Ovary (tissue), 9 donors: ENCODE results near the gene NCAM1. TPM values are rescaled to one million over a fixed set of nuclear protein-coding genes. Genes with fewer than 3 reads are reported as not detected.

Source experiments
- DNase-seq, 5 donors: peaks; one replicate each; pipeline ENCODE4 v3.0.0-alpha.2; 2019 to 2020
- H3K27ac ChIP-seq, 2 donors: fragments of 200-600 bp; one replicate each; pipeline versions ENCODE4 v1.5.1 to v1.8.0; 2019 to 2022
- H3K27me3 ChIP-seq: fragments of 200-600 bp; one replicate; pipeline ENCODE4 v1.8.0; 2022
- H3K36me3 ChIP-seq: fragments of 200-600 bp; sonication (generic); one replicate; pipeline ENCODE4 v1.5.1; 2019
- H3K4me1 ChIP-seq: one replicate; pipeline ENCODE4 v1.8.1; 2013; ENCODE audit warnings: mild to moderate bottlenecking, moderate library complexity; ENCODE audit not compliant: insufficient read depth
- H3K4me3 ChIP-seq: fragments of 200-600 bp; sonication (generic); one replicate; pipeline ENCODE4 v1.5.1; 2017
- H3K9me3 ChIP-seq, 2 donors: fragments of 200-600 bp in 1 of 2; sonication (generic) in 1 of 2; one replicate each; pipeline versions ENCODE4 v1.5.1 to v1.8.1; 2013 to 2019; ENCODE audit warnings: mild to moderate bottlenecking in 1 of 2, moderate library complexity in 1 of 2
- CTCF ChIP-seq, 3 donors: fragments of 450-650 bp in 2 of 3; fragments of 200-600 bp in 1 of 3; IDR thresholded peaks; one replicate each; pipeline versions ENCODE4 v1.5.1 to v1.8.0; 2016 to 2022; ENCODE audit warnings: antibody characterized with exemption in 3 of 3, mild to moderate bottlenecking in 1 of 3
- EP300 ChIP-seq: sonication (generic); formaldehyde crosslinking; IDR thresholded peaks from one replicate; pipeline ENCODE4 v1.6.1; 2017; ENCODE audit warnings: antibody characterized with exemption
- POLR2A ChIP-seq: fragments of 450-650 bp; IDR thresholded peaks from one replicate; pipeline ENCODE4 v1.6.1; 2017; ENCODE audit warnings: antibody characterized with exemption, mild to moderate bottlenecking, moderate library complexity
- WGBS, 3 donors: extraction: QIAGEN DNeasy Blood & Tissue Kit in 1 of 3; methylation state at CpG; one replicate each; pipeline versions ENCODE4 v1.1.5 to v1.1.7; 2013 to 2017; 5-methylcytosine and 5-hydroxymethylcytosine counted together
- intact Hi-C, 4 donors: fragments of 100-400 bp; cut with DNase I; formaldehyde crosslinking; loops; one replicate each; pipeline versions ENCODE4 v1.11.0 to v1.15.1; 2022 to 2023
- polyA plus RNA-seq, 2 donors: library from polyadenylated mRNA; stranded (reverse); fragments of 200-250 nt in 1 of 2; fragments of 350-450 nt in 1 of 2; fragmentation: Illumina TruSeq in 1 of 2; extraction: RNeasy Lipid Tissue Mini Kit (QIAGEN cat#74804) in 1 of 2; gene quantifications; one replicate each; pipeline ENCODE4 v1.2.3, GENCODE V29; 2013 to 2014
- total RNA-seq, 7 donors: library from RNA; depleted of rRNA in 2 of 7; stranded (reverse); fragments of >200 nt in 2 of 7; fragmentation: NEBNext Ultra II Directional in 3 of 7; extraction: Animal tissue kit (Norgen Biotek cat#: 25700) in 3 of 7; gene quantifications; one replicate each; pipeline versions ENCODE4 v1.1.0 to v1.2.4, GENCODE V29; 2016 to 2023
- donor health status: DM: no; HTN: no; CAD: no; lungs with moderate emphysema.
- donor health status: DM: no; HTN: no; CAD: no.
- donor health status: Bipolar disorder and iron deficiency.
- donor health status: DM: yes; HTN: yes; CAD: no.
- donor health status: DM: no; HTN: no; CAD: no.
- donor health status: DM: yes; HTN: yes; CAD: no.

Gene NCAM1
- total and polyA plus RNA-seq, 9 donors, result 23.0 to 194 (median 106) TPM

GRCh38 chr11:113278481-113278880, 317.3 kb downstream of the NCAM1 start:
- no peaks in the 10 kb centered on the region for H3K4me1 ChIP-seq
- DNase-seq, result peak in 1 of 5 donors; percentile 43
- WGBS, 3 donors, result 71 to 78% (median 76%) methylated on average over 9 of the region's 9 CpGs
- intact Hi-C loops, result loop anchor here in 1 of 4 donors (10.0 kb wide), 1 partner anchor 694 kb away; no protein-coding TSS in a partner anchor
- H3K27ac ChIP-seq, result no peak overlapping the region
- TF ChIP-seq EP300, result no peak
- TF ChIP-seq CTCF (IDR thresholded peaks at IDR 0.05), result no peak
- no peak for TF ChIP-seq POLR2A
- H3K4me3 ChIP-seq, result no peak overlapping the region
- no peaks in the 10 kb centered on the region for H3K27me3 ChIP-seq
- H3K36me3 ChIP-seq, result no peaks in the 10 kb centered on the region
- H3K9me3 ChIP-seq, result no peaks in the 10 kb centered on the region

DNA sequence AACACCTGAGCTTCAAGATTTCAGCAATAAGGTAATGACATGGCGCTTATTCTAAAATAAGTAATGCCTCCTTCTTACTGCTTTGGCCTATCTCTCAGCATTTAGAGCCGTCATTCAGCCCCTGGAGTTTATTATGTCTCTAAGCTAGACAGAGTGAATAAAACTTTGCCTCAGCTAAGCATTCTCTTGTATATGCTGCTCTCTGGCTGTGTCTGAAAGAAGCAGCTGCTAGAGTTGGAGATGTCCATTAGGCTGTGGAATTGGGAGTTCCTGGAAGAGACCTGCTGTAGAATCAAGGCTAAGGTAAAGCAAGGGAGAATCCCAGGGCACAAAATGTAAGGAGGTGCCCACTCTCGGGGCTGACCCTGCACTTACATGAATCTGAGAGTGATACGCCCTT, 317.7 kb downstream of the NCAM1 start:
- intact Hi-C loops, result loop anchor here in 1 of 4 donors (10.0 kb wide), 1 partner anchor 694 kb away; no protein-coding TSS in a partner anchor
- H3K27ac ChIP-seq, result no peak overlapping the region

DNA sequence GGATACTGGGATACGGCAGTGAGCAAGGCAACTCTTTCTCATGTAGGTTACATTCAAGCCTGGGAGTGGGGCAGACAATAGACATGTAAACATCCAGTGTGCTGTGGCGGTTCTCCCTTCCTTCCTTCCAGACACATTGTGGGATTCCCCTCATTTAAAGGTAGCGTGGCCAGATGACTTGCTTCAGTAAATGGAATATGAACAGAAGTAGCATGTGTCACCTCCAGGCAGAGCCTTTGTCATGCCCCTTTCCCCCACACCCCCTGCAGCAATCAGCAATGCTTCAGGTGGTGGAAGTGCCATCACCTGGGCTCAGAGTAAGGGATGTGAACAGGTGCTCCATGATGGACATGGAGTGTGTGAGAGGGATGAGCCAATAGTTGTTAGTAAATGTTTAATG, 318.4 kb downstream of the NCAM1 start:
- intact Hi-C loops, result loop anchor here in 1 of 4 donors (10.0 kb wide), 1 partner anchor 695 kb away; no protein-coding TSS in a partner anchor
- TF ChIP-seq CTCF (IDR thresholded peaks at IDR 0.05) (no peak), POLR2A (no peak), EP300 (no peak)
- no peaks in the 10 kb centered on the region for H3K36me3 ChIP-seq
- H3K9me3 ChIP-seq, result no peaks in the 10 kb centered on the region
- H3K4me1 ChIP-seq, result no peaks in the 10 kb centered on the region
- DNase-seq, result no peak
- WGBS, 3 donors, result 79 to 89% (median 80%) methylated on average over 3 of the region's 3 CpGs
- H3K27me3 ChIP-seq, result no peaks in the 10 kb centered on the region
- no peak overlapping the region for H3K27ac ChIP-seq
- no peak overlapping the region for H3K4me3 ChIP-seq

More for the DNA sequence above, 317.7 kb downstream of the NCAM1 start:
- H3K4me1 ChIP-seq, result no peaks in the 10 kb centered on the region
- 65 to 74% (median 68%) methylated on average over 4 of the region's 4 CpGs for WGBS, 3 donors
- no peaks in the 10 kb centered on the region for H3K27me3 ChIP-seq
- DNase-seq, result no peak
- no peak for TF ChIP-seq POLR2A
- peak in 1 of 3 donors; percentile 50 for TF ChIP-seq CTCF (IDR thresholded peaks at IDR 0.05)
- no peak overlapping the region for H3K4me3 ChIP-seq
- H3K36me3 ChIP-seq, result no peaks in the 10 kb centered on the region
- H3K9me3 ChIP-seq, result no peaks in the 10 kb centered on the region

- Histone ChIP-seq H3K4me1 (no peaks in the 10 kb centered on the region), H3K27me3 (no peaks in the 10 kb centered on the region), H3K36me3 (no peaks in the 10 kb centered on the region), H3K27ac (no peak overlapping the region), H3K9me3 (no peaks in the 10 kb centered on the region), H3K4me3 (no peak overlapping the region)
- 94 to 97% (median 94%) methylated on average over 2 of the region's 2 CpGs for WGBS, 3 donors
- TF ChIP-seq CTCF (IDR thresholded peaks at IDR 0.05) (no peak), EP300 (no peak), POLR2A (no peak)
- DNase-seq, result no peak
- intact Hi-C loops, result loop anchor here in 1 of 4 donors (10.0 kb wide), 1 partner anchor 986 kb away; no protein-coding TSS in a partner anchor
Observed at GRCh38 chr11:113281052-113281725, 320.0 kb downstream of the NCAM1 start.
